NCI-H1930 (cell line): ENCODE results near the gene ADGRB2.

Source experiments
- DNase-seq, 2 experiments: peaks; one replicate each; lab custom pipeline; 2025; lab: John Stamatoyannopoulos, UW

ADGRB2 gene

GRCh38 chr1:31782421-31783410, 18.6 kb upstream of the ADGRB2 start:
- DNase-seq, result no peak

- DNase-seq, result no peak
Measured at GRCh38 chr1:31781756-31782371, 17.7 kb upstream of the ADGRB2 start.

DNA sequence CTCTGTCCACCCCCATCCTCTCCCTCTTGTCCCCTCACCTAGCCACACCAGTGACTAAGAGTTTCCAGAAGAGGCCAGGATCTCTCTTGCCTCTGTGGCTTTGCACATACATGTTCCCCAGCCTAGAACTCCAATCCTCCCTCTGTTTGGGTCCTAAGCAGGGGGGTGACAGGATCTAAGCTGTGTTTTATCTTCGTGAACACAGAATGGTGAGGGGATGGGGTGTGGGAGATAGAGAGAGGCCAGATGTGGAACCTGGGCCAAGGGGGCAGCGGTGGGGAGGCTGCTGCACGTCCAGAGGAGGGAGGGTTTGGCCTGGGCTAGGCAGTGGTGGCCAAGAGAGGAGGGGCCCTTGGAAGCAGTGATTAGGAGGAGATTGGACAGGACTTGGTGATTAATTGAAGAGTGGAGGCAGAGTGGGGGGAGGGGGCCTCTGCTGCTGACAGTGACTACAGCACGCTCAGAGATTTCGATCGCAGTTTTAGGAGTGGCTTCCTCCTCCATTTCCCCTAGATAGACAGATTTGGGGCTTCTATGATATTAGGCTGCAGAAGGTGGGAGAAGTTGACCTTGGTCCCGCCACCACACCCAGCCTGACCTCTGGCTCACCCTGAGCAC, 17.1 kb upstream of the ADGRB2 start:
- DNase-seq, result no peak

- DNase-seq, result no peak
Measured at GRCh38 chr1:31780632-31781031, 16.5 kb upstream of the ADGRB2 start.

DNA sequence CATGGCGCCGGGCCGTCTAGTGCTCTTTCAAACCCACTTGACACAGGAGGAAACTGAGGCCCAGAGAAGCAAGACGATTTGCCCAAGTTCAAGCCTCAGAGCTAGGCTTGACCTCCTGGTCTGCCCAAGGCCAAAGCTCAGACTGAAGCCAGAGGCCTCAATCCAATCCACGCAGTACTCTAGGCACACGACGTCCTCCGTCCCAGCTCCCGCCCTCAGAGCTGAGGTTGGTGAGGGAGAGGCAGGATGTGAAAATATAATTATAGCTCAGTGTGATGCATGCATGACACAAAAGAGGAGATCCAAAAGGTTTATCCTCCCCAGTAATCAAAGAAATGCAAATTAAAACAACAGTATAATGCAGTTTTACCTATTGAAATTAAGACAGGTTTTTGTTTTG, 15.5 kb upstream of the ADGRB2 start:
- DNase-seq, result no peak

GRCh38 chr1:31778763-31779488, 14.8 kb upstream of the ADGRB2 start:
- DNase-seq, result no peak

- DNase-seq, result no peak
Measured at GRCh38 chr1:31776516-31776915, 12.4 kb upstream of the ADGRB2 start.

GRCh38 chr1:31776032-31776431, 11.9 kb upstream of the ADGRB2 start:
- DNase-seq, result no peak

DNA sequence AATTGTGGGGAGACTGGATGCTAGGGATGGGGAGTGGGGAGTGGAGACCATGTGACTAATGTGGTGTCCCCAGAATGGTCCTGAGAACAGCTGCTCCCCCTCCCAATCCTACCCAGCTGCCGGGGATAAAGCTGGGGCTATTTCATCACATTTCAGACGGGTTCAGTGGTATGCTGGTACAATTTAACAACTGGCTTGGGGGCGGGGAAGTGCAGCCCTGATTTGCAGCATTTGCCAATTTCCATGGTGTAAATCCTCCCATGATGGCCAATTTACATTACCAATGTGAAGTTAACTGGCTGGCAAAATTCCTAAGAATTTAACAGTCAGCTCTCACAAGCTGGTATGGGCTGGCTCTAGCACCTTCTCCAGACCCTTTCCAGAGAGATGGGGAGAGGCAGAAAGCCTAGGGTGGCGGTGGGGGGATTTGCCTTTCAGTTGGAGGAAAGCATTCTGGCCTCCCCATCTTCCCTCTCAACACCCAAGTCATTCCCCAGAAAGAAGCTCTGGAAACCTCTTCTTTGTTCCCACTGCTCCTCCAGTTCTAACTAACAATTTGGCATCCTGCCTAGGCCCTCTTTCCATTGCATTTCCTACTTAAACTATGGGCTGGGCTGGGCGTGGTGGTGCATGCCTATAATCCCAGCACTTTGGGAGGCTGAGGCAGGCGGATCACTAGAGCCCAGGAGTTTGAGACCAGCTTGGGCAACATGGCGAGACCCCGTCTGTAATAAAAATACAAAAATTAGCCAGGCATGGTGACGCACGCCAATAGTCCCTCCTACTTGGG, 11.3 kb upstream of the ADGRB2 start:
- DNase-seq, result no peak

GRCh38 chr1:31774495-31774894, 10.4 kb upstream of the ADGRB2 start:
- no peak for DNase-seq

- DNase-seq, result no peak
Measured at GRCh38 chr1:31773861-31774260, 9.7 kb upstream of the ADGRB2 start.

DNA sequence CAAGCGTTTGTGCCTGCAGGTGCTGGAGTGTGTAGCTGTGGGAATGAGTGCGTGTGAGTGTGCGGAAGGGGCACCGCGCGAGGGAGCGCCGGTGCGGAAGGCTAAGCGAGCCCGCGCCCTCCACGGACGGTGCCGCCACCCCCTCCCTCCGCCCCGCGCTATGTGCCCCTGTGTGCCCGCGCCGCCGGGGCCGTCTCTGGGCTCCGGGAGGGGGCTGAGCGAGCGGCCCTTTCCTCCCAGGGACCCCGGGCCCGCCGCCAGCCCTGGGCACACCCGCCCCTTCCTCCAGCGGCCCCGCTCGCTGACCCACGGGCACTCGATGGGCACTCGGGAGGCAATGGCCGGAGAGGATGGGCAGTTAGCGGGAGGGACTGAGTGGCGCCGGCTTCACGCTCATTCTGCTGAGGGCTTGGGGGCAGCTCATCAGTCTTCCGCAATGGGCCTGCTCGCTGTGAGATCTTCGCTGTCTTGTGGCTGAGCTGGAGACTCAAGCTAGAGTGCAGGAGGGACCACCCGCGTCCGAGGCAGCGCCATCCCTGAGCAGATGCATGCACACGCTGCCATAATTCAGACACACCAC, 8.6 kb upstream of the ADGRB2 start:
- DNase-seq, result no peak

DNA sequence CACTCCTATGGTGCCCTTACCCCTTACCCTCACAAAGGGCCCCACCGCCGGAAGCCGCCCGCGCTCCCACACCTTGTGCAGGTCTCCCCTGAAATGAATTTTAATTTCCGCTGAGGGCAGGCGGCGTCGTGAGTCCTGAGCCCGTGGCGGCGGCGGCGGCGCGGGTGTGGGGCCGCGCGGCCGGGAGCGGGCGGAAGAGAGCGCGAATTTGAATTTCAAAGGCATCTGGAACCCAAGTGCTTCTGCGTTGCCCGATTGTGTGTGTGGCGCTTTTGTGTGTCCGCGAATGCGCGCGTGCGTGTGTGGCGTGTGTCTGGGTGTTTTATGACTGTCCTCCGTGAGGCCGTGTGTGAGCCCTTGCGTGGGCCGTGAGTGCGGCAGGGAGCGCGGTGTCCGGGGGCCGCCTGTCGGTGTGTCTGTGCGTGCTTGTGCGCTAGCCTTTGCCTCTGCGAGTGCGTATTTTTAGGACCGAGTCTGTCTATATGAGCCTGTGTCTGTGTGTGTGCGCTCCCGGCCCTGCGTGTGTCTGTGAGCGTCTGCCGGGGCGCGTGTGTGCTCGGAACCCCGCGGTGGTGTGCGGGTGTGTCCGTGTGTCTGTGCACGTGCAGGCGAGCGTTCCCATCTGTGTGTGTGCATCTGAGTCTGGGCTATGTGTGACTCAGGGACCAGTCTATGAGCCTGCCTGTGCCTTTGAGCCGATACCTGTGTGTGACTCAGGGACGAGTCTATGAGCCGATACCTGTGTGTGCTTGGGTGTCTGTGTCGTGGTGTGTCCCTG, 7.9 kb upstream of the ADGRB2 start:
- DNase-seq, result no peak

DNA sequence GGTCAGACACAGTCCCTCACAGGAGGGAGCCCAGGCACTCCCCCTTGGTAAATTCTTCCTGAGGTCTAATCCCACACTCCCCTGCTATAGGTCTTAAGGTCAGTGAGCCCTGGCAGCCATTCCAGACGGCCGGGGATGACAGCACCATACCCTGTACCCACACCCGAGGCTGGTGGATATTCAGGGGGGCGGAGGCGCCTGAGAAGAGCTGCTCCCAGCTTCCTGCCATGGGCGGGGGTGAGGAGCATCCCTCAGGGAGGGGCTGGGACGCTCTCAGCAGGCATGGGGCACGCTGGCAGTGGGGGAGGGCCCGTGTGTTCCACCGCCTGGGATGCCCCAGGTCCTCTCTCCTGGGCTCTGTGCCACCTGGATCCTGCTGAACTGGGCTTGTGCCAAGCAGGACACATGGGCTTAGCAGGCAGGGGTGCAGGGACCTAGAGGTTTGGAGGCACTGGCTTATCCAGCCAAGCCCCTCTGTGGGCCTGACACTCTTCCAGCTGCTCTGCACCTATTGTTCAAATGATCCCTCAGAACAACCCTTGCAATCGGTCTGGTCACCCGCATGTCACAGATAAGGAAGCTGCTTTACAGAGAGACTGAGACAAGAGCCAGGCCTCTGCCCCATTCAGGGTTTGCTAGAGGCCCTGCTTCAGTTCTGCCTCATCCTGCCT, 5.7 kb upstream of the ADGRB2 start:
- no peak for DNase-seq

DNA sequence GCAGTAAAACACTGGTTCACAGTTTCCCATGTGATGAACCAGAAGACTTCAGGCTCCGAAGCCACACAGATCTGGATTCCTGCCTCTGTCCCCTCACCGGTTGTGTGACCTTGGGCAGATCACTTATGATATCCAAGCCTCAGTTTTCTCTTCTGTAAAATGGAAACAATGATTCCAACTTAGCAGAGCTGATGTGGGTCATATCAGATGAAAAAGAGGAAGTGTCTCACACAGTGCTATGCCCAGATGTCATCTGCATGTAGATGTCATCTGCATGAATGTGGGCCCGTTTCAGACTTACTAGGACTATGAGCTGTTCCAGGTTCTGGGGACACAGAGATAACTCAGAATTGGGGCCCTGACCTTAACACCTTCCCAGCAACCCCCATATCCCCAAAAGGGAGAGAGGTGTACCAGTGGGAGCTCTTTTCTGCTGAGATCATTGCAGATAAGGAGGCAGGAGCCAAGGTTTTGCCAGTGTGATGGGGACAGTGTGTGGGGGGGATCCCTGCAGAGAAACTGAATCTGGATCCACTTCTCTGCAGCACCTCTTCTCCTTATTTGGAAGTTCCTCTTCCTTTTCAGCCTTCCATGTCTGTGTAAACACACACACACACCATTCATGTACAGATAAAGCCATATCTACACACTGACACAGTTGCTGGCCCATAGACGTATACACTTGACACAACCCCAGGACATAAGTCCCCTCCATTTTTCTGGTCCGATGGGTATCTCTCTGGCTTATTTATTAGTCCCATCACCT, 5.0 kb upstream of the ADGRB2 start:
- DNase-seq, result no peak

- DNase-seq, result no peak
Measured at GRCh38 chr1:31768407-31768907, 4.3 kb upstream of the ADGRB2 start.

DNA sequence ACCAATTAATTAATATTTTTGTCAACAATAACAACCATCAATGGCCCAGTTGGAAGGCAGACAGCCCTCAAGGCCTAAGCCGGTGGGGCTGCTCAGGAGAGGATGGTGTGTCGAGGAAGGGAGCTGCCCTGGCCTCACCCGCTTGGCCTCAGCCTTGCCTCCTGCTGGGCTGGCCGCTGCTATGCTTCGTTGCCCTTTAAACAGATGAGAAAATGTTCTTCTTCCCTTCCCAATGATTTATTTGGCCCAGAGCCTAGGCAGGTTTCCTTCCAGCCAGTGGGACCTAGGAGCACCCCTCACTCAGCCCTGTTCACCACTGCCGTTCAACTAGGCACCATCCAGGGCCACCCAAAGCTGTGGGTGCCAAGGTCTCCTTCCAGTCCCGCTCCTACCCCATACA, 3.1 kb upstream of the ADGRB2 start:
- no peak for DNase-seq

GRCh38 chr1:31765516-31765915, 1.4 kb upstream of the ADGRB2 start:
- DNase-seq, result no peak

- peak; percentile 19 to 26 for DNase-seq
Measured at GRCh38 chr1:31765041-31765467, 914 bp upstream of the ADGRB2 start.
